Effector CD4-positive, alpha-beta T cell (primary cell): ENCODE measurements around the gene ADCY3.

Experiments used
- DNase-seq: peaks from one replicate; pipeline ENCODE4 v3.0.0-alpha.2; 2020

The ADCY3 gene

GRCh38 chr2:24827321-24828237, 92.5 kb downstream of the ADCY3 start:
- DNase-seq = peak; percentile 63

DNA sequence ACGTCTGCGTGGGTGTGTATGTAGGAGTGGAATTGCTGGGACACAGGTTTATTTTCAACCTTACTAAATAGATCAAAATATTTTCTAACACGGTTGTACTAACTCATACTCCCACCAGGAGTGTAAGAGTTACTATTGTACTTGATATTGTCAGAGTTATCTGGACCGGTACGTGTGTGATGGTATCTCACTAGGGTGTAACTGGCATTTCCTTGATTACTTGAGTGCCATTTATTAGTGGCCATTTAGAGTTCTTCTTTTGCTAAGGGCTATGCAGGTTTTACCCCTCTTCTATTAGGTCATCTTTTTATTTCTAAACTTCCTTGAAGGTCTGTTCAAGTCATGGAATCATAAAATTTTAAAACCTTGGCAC, 93.3 kb downstream of the ADCY3 start:
- no peak for DNase-seq

GRCh38 chr2:24825883-24826772, 93.9 kb downstream of the ADCY3 start:
- no peak for DNase-seq

GRCh38 chr2:24824966-24825882, 94.8 kb downstream of the ADCY3 start:
- DNase-seq = no peak

GRCh38 chr2:24824071-24824588, 95.9 kb downstream of the ADCY3 start:
- DNase-seq = no peak

GRCh38 chr2:24822049-24822706, 97.9 kb downstream of the ADCY3 start:
- DNase-seq = no peak

DNA sequence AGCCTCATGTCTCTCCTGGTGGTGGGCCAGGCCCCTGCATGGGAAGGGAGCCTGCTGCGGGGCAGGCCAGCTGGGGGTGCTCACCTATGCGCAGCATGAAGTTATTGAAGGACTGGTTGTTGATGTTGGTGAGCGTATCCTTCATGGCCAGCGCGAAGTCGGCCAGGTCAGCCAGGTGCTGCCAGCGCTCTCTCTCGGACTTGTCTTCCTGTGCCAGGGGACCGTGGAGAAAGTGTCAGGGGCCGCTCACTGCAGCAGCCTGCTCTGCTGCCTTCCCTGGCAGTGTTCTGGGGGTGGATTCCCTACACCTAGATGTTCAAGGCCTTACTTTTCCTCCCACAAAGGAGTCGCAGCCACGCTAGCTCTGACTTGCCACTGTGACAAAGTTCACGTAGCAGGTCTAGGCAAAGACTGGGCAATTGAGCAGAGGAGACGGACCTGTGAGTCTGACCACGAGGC, 98.6 kb downstream of the ADCY3 start:
- DNase-seq = no peak

- no peak for DNase-seq
Observed at GRCh38 chr2:24820598-24821432, 99.2 kb downstream of the ADCY3 start.

DNA sequence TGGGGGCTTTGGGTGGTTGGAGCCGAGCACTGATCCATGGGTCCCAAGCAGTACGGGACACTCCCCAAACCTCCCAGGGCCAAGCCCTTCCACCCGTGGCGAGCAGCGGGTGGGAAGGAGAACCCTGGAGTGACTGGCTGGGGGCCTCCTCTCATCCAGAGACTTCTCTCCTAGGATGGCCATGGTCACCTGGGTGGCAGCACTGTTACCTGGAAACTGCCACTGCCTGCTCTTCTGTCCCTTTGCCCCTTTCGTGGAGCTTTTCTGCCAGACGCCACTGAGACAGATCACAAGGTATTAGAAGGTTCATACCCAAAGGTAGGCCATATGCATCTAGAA, 99.9 kb downstream of the ADCY3 start:
- no peak for DNase-seq

DNA sequence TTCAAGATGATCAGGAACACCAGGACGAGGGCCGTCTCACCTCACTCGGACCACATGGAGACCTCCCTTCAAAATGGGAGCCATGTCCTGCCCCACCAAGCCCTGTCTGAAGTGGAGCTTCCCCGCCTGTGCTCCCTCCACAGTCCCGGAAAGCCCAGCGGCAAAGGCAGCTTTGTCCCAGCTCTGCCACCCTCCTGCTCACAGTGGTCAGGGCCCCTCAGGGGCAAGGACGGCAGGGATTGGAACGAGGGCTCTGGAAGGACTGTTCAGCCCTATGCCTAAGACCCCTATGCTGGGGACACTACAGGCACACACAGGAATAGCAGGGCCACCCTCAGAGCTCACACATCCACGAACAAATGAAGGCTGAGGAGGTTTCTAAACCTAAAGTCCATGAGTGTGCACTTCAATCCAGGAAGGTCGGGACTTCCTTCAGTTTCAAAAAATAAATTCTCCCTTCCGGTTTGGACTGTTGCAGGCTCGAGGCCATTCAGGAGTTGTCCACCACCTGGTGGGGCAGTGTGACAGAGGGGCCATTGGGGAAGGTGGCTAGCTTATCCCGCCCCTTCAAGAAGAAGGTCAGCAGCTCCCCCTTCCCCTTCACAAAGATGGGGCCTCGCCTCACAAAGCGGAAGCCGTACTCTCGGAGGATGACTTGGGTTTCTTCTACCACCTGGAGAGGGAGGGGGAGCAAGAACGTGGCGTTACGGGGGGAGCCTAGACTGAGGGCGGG, 100.4 kb downstream of the ADCY3 start:
- DNase-seq = no peak

GRCh38 chr2:24818721-24819167, 101.3 kb downstream of the ADCY3 start:
- no peak for DNase-seq

GRCh38 chr2:24816884-24817283, 103.2 kb downstream of the ADCY3 start:
- no peak for DNase-seq

DNA sequence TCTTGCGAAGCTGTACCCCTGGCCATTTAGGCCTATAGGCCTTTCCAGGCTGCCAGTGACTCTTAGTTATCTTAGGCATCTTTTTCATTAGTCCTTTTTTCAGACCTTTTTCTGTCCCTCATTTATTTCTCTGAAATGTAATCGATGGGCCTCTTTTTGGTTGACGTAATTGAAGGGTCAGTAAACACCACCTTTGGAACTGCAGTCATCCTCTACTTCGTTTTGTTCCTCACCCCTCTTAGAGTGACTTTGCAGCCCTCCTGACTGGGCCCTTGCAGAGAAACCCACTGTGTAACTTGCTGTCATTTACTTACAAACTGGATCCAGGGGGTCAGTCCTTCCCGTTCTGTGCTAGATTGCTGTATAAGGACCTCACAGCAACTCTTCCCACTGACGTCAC, 103.6 kb downstream of the ADCY3 start:
- DNase-seq = no peak

DNA sequence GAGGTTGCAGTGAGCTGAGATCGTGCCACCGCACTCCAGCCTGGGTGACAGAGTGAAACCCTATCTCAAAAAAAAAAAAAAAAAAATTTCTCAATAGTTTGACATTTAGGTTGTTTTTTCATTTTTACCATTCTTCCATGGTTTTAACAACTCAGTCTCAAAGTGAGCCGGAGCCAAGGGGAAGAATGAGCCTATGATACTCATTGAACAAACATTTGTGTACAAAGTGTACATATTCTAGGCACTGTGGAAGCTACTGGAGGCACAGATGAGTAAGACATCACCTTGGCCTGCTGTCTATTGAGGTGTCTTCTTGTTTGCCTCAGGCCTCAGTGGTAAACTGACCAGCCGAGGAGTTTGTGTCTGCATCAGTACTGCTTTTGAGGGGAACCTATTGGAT, 104.9 kb downstream of the ADCY3 start:
- DNase-seq = no peak

- no peak for DNase-seq
Observed at GRCh38 chr2:24814516-24814915, 105.5 kb downstream of the ADCY3 start.

- DNase-seq = no peak
Observed at GRCh38 chr2:24813691-24814137, 106.3 kb downstream of the ADCY3 start.

- no peak for DNase-seq
Observed at GRCh38 chr2:24809316-24810007, 110.6 kb downstream of the ADCY3 start.

DNA sequence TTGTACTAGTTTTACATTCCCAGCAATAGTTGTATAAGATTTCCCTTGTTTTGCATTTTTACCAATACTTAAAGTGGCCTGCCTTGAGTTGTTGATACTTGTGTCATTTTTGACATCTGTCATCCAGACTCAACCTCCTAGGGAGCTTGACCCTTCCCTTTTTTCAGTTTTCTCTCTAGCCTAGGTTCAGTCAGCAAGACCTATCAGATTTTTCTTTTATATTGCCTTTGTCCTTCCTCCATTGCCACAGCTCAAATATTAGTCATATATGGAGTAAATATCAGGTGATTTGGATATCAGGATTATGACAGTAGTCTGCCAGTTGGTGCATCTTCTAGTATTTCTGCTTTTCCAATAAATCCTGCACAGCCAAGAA, 113.4 kb downstream of the ADCY3 start:
- DNase-seq = no peak
